NCI-H128 (cell line): Measurements from ENCODE around the gene LMBR1.
A peak's percentile ranks its signal among the peaks of the same experiment; 100 is the strongest.

Experiments used
- DNase-seq: peaks from one replicate; lab custom pipeline; 2025; ENCODE audit not compliant: unreplicated experiment; lab: John Stamatoyannopoulos, UW

Gene LMBR1

DNA sequence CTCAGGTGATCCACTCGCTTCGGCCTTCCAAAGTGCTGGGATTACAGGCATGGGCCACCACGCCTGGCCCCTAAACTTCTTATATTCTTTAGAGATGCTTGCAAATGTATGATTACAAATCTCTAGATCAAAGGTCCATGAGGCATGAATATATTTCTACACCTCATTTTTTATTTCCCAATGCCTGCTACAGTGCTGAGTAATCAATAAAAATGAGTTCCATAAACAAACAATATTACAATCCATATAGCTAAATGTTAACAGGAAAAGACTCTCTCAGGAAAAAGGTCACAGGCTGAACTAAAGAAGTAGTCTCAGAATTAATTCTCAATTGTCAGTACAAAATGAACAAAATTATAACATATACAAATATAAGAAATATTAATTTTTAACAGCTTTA, 90.8 kb downstream of the LMBR1 start:
- DNase-seq = no peak

DNA sequence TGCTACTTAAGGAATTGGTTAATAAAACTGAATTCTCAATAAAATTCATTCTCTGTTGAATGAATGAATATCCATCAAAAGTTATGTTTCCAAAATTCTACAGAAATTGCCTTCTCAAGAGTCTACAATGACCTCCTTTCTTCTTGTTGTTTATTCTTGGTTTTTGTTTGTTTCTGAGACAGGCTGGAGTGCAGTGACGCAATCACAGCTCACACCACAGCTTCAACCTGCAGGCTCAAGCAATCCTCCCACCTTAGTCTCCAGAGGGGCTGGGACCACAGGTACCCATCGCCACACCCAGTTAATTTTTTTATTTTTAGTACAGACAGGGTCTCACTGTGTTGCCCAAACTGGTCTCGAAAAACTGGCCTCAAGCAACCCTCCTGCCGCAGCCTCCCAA, 97.6 kb downstream of the LMBR1 start:
- DNase-seq = no peak

DNA sequence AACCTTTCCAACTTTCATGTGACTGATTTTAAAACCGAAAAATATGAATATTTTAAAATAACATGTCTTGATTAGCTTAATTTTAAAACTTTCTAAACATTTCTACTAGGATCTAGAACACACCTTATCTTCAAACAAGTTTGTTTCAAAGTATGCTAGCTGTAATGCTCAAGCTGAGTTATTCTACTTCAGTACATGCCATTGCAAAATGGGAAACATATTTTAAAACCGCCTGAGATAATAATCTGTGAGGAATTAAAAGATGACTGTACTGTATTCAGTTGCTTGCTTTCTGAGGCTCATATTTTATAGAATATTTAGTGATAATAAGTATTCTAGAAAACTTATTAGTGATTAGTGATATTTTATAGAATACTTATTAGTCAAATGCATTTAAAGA, 99.6 kb downstream of the LMBR1 start:
- DNase-seq = no peak

DNA sequence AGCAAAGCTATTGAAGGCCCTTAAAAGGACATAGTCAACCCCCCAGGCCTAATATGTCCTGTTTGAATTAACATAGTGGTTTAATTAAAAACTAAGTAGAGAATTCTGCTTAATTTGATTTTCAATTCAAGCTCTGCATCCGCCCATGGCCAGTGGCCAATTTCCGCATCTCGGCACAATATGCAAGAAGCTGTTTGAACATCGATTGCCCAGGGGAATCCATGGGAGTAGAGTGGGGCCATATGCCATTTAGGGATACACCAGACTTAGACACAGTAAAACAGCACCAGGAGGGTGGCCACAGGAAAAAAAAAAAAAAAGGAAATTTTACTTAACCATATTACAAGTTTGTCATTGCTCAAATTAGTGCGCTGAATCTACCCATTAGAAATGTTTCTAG, 100.4 kb downstream of the LMBR1 start:
- DNase-seq = no peak

DNA sequence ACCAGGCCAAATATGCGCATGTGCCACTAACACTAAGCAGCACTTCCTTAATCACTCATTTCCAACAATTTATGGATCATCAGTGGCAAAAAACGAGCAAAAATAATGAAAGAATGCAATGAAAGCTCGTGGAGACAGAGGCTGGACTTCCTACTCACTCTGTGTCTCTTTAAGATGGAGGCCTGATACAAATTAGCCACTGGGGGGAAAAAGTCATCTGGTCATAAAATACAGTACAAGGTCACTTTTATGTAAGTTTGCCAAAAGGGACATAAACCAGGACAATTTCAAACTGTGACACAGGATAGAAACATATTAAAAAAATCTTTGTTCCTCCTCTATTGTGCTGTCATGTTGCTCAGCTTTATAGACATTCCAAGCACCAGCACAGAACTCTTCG, 101.7 kb downstream of the LMBR1 start:
- DNase-seq = no peak

DNA sequence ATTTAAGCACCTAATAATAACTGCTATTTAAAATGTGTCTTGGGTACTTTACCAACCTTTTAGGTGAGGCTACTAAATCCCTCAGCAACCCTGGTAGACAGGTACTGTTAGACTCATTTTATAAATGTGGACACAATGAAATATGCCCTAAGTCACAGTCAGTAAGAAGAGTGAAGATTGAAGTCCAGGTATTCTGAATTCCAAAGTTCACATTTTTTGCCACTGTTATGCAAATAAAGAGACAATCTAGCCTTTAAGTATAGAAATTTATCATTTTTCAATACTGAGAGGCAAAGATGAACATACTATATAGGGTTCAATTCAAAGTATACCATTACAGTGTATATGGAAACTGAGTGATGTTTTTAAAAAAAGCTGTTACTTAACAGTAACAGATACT, 102.7 kb downstream of the LMBR1 start:
- DNase-seq = no peak

DNA sequence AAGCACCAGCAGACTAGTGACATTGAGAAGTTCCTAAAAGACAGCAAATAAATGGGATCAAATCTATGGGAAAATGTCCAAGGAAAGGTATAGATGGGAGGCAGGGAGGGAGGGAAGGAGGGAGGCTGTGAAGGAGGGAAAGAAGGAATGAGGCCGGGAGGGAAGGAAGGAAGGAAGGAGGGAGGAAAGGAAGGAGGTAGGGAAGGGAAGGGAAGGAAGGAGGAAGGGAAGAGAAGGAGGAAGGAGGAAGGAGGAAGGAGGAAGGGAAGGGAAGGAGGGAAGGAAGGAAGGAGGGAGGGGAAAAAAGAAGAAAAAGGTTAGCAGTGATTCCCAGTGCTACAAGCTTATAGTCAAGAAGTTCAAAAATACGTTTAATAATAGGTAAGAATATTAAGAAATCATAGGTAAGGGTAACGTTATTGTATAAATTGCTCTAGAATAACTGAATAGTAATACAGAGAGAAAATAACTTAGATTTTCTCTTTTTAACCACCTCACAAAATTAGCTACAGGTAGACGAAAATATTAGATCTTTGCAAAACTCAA, 106.9 kb downstream of the LMBR1 start:
- DNase-seq = no peak

DNA sequence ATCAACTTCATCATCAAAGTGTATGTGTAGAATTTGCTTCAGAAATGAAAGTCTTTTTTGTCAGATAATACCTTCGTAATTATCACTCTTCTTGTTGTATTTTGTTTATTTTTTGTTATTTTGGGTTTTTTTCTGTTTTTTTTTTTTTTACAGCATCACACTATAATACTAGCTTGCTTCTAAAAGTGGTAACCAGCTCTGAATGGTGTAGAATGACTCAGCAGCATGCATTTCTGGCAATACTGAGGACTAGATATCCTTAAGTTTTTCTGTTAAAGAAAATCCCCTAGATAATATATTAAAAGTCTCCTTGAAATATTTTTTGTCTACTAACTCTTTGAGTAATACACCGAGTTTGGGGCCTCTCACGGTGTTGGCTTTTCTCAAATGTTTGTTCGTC, 109.1 kb downstream of the LMBR1 start:
- no peak for DNase-seq

DNA sequence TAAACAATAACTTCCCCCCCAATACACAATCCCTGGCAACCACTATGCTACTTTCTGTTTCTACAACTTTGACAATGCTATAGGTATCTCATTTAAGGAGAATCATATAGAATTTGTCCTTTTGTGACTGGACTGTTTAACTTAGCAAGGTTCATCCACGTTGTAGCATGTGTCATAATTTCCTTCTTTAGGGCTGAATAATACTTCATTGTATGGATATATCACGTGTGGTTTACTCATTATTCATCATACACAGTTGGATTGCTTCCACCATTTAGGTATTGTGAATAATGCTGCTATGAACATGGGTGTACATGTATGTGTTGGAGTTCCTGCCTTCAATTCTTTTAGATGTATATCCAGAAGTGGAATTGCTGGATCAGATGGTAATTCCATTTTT, 111.0 kb downstream of the LMBR1 start:
- no peak for DNase-seq

DNA sequence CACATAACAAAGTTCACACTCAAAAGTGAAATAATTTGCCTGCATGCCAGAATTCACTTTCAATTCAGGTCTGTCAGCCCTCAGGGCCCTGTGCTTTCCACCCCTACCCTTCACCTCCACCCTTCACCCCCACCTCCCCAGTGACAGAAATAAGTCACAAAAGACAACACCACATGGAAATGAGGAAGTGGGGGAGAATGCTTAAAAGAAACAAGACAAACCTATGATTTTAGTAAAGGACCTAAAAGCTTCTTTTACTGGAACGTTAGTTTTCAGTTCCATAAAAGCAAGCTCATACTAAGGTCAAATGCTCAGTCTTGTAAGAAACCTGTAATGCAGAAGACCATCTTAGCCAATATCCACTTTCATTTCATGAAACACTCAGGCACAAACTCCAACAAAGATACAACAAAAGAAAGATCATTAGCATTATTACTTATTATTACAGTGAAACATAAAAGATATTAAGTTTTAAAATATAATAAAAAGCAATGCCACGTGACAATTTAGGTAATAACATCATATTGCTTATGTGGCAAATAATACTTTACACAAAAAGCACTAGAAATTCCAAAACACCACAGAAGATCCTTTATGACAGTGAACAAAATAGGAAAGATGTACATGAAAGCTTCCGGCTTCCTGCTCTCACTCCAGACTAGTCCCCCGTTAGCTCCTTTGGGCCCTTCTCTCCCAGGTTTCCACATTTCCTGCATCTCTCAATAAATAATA, 112.1 kb downstream of the LMBR1 start:
- DNase-seq = no peak

DNA sequence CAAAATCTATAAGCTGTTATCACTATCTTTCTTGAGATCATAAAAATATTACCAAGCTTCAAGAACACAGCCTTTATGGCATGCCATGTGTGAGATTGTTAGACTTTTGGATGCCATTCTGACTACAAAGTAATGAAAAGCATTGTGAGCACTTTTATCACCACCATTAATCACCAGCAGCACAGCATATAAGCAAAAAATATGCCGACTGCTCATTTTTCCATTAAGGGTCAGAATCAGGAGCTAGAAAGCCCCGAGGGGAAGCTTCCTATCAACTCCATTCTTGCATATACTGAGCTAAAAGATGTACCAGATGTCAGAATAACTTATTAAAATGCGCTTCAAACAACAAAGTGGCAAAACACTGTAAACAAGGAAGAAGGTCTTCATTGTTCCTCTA, 114.3 kb downstream of the LMBR1 start:
- DNase-seq = no peak

DNA sequence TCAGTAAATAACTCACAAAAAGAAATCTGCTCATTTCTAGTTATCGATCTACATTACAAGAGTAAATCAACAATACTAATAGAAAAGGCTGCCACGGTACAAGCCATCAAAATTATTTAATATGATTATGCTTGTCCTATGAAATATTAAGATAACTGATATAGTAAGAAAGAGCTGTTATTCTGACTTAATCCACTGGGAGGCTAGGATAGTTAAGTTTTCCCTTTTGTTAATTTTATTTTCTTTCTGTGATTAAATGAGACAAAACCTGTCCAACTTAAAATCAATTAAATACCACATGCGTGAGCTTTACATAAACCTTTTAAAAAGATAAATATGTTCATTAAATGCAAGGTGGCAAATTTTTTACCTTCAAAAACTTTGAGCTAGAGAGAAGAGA, 114.8 kb downstream of the LMBR1 start:
- DNase-seq = no peak

DNA sequence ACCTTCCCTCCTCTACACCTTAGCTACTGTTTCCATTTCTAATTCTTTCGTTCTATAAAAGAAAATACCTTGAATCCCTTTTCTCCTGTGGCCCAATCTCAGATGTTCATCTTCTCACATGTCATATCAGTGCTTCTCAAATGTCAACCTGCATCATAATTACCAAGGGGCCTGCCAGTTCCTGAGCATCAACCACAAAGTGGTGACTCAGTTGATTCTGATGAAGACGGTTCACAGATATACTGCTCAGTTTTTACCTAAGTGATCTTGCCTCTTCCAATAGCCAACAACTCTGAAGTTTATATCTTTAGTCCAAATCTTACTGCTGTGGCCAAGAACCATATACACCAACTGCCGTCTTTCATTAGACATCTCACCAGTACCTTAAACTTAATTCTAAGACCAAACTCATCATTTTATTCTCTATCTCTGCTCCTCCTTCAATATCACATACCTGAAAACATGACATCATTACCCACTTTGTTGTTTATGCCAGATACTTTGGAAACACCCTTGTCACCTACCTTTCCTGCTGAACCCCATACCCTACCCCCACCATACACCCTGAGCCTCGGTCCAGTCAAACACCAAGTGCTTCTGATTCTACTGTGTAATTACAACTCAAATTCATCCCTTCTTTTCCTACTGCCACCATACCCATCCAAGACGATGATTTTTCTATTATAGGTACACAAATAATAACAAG, 115.5 kb downstream of the LMBR1 start:
- DNase-seq = no peak

DNA sequence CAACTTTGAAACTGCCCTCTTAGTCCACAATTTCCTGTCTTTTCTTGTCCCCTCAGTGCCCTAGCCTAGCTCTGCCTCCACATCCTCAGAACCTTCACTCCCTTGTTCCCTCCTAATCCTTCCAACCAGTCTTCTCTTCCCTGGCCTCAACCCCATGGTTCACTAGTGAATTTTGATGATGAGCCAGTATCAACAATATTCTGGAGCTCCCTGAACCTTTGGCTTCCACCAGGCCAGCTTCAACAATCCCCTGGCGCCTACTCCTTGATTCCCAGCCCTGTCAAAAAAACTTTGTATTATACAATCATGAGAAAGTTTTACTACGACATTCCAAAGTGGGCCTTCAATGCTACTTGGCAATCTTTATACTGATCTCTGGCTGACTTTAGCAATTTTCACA, 116.5 kb downstream of the LMBR1 start:
- no peak for DNase-seq

DNA sequence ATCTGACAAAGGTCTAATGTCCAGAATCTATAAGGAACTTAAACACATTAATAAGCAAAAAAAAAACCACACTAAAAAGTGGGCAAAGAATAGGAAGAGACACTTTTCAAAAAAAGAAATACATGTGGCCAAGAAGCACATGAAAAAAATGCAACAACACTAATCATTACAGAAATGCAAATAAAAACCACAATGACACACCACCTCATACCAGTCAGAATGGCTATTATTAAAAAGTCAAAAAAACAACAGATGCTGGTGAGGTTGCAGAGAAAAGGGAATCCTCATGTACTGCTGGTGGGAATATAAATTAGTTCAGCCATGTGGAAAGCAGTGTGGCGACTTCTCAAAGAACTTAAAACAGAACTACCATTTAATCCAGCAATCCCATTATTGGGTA, 119.0 kb downstream of the LMBR1 start:
- no peak for DNase-seq

DNA sequence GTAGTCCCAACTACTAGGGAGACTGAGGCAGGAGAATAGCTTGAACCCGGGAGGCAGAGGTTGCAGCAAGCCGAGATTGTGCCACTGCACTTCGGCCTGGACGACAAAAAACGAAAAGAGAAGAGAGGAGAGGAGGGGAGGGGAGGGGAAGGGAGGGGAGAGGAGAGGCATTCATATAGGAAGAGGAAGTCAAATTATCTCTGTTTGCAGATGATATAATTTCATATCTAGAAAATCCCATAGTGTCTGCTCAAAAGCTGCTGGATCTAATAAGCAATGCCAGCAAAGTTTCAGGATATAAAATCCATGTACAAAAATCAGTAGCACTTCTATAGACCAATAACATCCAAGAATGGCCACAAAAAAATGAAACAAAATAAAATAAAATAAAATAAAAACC, 120.3 kb downstream of the LMBR1 start:
- DNase-seq = no peak

DNA sequence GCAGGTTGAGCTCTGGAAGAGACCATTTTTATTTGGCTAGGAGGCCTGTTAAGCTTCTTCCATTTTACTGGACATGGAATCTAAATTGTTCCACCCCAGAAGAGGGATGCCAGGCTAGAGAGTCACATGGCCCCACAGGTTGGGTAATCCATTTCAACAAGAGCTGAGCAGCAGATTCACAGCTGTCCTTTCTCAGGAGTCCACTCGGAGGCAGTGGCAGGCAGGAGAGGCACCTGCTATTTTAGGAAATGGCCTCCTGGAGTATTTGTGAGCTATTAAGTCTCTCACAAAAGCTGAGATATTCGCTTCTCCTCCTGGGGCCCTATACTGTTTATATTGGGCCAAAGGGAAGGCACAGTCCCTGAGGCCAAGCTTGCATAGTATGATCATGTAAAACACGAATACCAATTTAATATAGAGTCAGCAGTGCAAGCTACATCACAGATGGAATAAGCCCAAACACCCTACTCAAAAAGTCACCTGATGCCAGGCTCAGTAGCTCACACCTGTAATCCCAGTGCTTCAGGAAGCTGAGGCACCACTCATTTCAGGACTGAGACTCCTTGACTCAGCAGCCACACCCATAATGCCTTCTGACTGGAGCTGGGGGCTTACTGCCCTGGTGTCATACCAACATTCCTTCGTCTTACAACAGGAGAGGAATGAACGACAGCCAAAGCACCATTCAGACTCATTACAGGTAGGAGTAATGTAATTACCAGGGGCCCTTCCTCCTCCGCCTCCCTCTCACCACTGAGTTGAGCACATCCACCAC, 124.1 kb downstream of the LMBR1 start:
- DNase-seq = no peak

DNA sequence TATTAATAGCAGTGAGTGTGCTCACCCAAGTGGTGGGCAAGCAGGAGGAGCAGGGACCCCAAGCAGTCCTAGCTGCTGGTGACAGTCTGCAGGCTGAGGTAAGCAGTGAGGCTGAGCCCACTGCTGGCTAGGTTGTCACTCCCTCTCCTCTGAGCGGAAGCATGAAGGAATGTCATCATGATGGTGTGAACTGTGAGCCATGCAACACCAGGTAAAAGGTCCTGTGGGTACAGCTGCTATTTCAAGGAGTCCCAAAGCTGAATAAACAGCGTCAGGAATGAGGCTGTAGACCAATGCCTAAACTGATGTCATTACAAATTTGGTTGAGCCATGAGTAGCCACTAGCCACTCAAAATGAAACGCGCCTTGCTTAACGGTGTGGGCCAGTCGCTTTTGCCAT, 126.3 kb downstream of the LMBR1 start:
- DNase-seq = no peak

DNA sequence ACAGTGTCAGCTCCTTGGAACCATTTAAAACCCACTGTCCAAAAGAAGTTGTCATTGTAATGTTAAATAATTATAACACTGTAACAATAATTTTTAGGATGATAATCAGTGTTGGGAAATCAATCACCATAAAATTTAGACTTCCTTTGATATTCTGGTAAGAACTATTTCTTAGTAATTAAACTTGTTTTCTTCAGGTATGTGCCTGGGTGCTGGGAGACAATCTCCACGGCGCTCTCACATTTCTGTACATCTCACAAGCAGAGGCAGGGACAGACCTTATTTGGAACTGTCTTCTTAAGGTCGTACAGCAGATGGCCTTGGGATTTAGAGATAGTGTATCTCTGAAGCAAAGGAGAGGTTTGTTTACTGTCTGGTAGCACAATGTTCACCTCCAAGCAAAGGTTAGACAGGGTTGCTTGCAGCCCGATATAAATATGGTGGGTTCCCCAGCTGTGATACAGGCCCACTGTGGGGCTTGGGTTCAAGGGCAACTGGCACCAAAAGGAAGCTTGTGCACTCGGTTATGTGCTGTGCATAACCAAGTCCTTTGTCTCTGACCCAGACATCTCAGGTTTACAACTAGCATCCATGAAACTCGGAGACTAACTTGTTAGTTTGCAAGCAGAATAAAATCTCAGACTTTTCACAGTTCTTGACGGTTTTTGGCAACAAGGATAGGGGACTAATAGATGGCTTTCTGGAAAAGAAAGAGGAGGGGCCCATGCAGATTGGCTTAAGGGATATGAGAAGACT, 126.9 kb downstream of the LMBR1 start:
- DNase-seq = no peak

DNA sequence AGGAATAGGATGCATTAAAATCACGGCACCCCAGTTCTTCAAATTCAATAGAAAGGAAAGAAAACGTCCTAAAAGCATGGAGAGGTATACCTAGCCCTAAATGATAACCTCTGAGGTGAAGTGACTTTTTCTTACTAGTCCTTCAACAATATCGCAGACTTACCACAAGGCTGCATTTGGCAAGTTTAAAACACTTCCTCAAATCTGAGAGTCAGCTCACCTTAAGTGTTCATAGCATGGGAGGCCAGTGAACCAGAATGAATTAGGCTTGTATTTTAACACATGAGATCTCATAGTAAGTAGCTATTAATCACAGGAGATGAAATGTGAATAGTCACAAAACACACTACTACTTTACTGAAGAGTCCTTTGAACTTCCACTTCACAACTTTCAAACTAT, 128.2 kb downstream of the LMBR1 start:
- no peak for DNase-seq

DNA sequence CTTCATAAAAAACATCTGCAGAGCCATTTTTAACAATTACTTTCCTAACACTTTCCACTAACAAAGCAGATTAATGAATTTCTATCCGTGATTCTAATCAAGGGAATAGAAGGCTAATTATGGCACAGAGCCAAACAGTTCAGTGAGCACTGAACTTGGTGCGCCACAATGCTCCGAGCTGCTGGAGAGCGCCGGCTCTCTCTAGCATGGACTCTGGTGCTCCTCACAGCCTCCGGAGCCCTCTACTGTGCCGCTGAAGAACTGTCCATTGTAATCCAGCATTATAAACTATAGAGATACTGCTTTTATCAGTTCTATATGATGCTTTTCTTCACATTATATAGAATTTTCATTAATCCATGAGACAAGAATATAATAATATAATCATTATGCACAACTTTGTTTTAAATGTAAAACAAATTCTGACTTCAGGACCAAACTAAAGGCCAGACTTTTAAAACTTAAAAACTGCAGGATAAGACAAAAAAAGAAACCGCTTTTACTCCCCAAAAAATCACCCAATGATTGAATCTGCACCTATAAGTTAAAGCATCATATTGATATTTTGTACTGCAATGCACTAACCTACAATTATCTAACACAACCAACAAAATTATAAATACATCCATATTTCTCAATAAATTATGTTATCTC, 128.8 kb downstream of the LMBR1 start:
- DNase-seq = peak; percentile 56
